Endothelial cell of umbilical vein (primary cell): ENCODE results near the gene ST3GAL5. TPM values are rescaled to one million over a fixed set of nuclear protein-coding genes. Genes with fewer than 3 reads are reported as not detected.

Experiments used
- BruUV-seq: library from RNA; stranded (reverse); fragments of 400-500 nt; replicated peaks from 2 replicates; lab custom pipeline; 2021; lab: Mats Ljungman, UMichigan
- CTCF ChIA-PET: fragments of 300-600, 350-600 bp; sonication (Branson Sonifier 250); formaldehyde crosslinking; loops from one replicate; lab custom pipeline; 2021; ENCODE audit warnings: antibody characterized with exemption, inconsistent platforms; lab: Charles Lee
- POLR2A ChIA-PET: fragments of 300-600, 350-600 bp; sonication (Branson Sonifier 250); formaldehyde crosslinking; loops from one replicate; lab custom pipeline; 2021; ENCODE audit warnings: antibody characterized with exemption, inconsistent platforms; lab: Charles Lee
- DNase-seq: peaks from one replicate; pipeline ENCODE4 v3.0.0-alpha.2; 2011; ENCODE audit warnings: low read depth, low spot score
- FAIRE-seq: peaks from 2 replicates; lab custom pipeline; 2011; peaks lifted over from hg19 to GRCh38; lab: Jason Lieb, UNC
- H2AFZ ChIP-seq: 2 replicates; pipeline ENCODE4 v1.6.0; 2012; ENCODE audit warnings: low read depth, low read length, control low read depth, inconsistent platforms
- H3K27ac ChIP-seq: 2 replicates; pipeline ENCODE4 v1.5.1; 2011; ENCODE audit warnings: low read depth, mild to moderate bottlenecking, control low read depth, low read length, moderate library complexity; ENCODE audit not compliant: insufficient read depth
- H3K27me3 ChIP-seq, 2 experiments: 2 replicates each; pipeline versions ENCODE4 v1.6.0 to v1.6.1; 2011; ENCODE audit warnings: low read length in 2 of 2, mixed read lengths in 1 of 2; ENCODE audit not compliant: control insufficient read depth in 2 of 2, insufficient read depth in 2 of 2
- H3K36me3 ChIP-seq, 2 experiments: 2 replicates in 1 of 2; 3 replicates in 1 of 2; pipeline ENCODE4 v1.5.1; 2011; ENCODE audit warnings: low read length in 2 of 2, mild to moderate bottlenecking in 1 of 2, moderate library complexity in 1 of 2; ENCODE audit not compliant: control insufficient read depth in 2 of 2, insufficient read depth in 2 of 2; ENCODE audit errors: extremely low read depth in 1 of 2
- H3K4me1 ChIP-seq: 3 replicates; pipeline ENCODE4 v1.5.1; 2011; ENCODE audit warnings: mild to moderate bottlenecking, low read length; ENCODE audit not compliant: control insufficient read depth, insufficient read depth; ENCODE audit errors: extremely low read depth
- H3K4me2 ChIP-seq: 2 replicates; pipeline ENCODE4 v1.6.1; 2011; ENCODE audit warnings: low read length, control low read depth, mixed read lengths; ENCODE audit not compliant: insufficient read depth
- H3K4me3 ChIP-seq, 3 experiments: fragments of 200-600 bp in 1 of 3; sonication (generic), shearing (Covaris generic) in 1 of 3; replicated peaks in 1 of 3; 2 replicates each; pipeline ENCODE4 v1.5.1; 2011 to 2016; ENCODE audit warnings: control low read depth in 3 of 3, low read length in 3 of 3, mild to moderate bottlenecking in 2 of 3, inconsistent platforms in 1 of 3, low read depth in 1 of 3, moderate library complexity in 1 of 3; ENCODE audit not compliant: insufficient read depth in 1 of 3
- H3K79me2 ChIP-seq: 2 replicates; pipeline ENCODE4 v1.6.0; 2012; ENCODE audit warnings: low read length, inconsistent platforms; ENCODE audit not compliant: control insufficient read depth, insufficient read depth
- H3K9ac ChIP-seq: replicated peaks from 2 replicates; pipeline ENCODE3; 2011; ENCODE audit warnings: low read length, control low read depth; ENCODE audit not compliant: insufficient read depth; ENCODE audit errors: extremely low read depth
- H3K9me1 ChIP-seq: replicated peaks from 3 replicates; pipeline ENCODE4 v1.6.0; 2011; ENCODE audit warnings: mild to moderate bottlenecking, low read length; ENCODE audit not compliant: control insufficient read depth, insufficient read depth; ENCODE audit errors: extremely low read depth
- H3K9me3 ChIP-seq: replicated peaks from 2 replicates; pipeline ENCODE4 v1.5.1; 2012; ENCODE audit warnings: low read length, inconsistent platforms; ENCODE audit not compliant: control insufficient read depth, insufficient read depth
- H4K20me1 ChIP-seq: replicated peaks from 2 replicates; pipeline ENCODE3; 2011; ENCODE audit warnings: mild to moderate bottlenecking, low read length; ENCODE audit not compliant: control insufficient read depth, insufficient read depth; ENCODE audit errors: extremely low read depth
- CTCF ChIP-seq, 2 donors: IDR thresholded peaks; 1 replicate in 1 of 2; 2 replicates in 1 of 2; pipeline ENCODE4 v1.5.1; 2011; ENCODE audit warnings: low read length in 2 of 2, mild to moderate bottlenecking in 2 of 2, moderate library complexity in 2 of 2, control low read depth in 1 of 2, inconsistent platforms in 1 of 2, low read depth in 1 of 2; ENCODE audit not compliant: insufficient read depth in 1 of 2; ENCODE audit errors: extremely low read depth in 1 of 2
- EZH2 ChIP-seq: IDR thresholded peaks from 2 replicates; pipeline ENCODE4 v1.6.1; 2012; ENCODE audit warnings: borderline replicate concordance, low read depth, mild to moderate bottlenecking, moderate library complexity, low read length, inconsistent platforms; ENCODE audit not compliant: severe bottlenecking
- FOS ChIP-seq: IDR thresholded peaks from 2 replicates; pipeline ENCODE4 v1.6.1; 2011; ENCODE audit warnings: mild to moderate bottlenecking, low read length, moderate library complexity, borderline replicate concordance; ENCODE audit not compliant: insufficient read depth
- GATA2 ChIP-seq: IDR thresholded peaks from 2 replicates; pipeline ENCODE4 v1.7.0; 2011; ENCODE audit warnings: low read depth, mild to moderate bottlenecking, moderate library complexity, mixed read lengths, low read length; ENCODE audit not compliant: insufficient read length, insufficient read depth
- JUN ChIP-seq: IDR thresholded peaks from 2 replicates; pipeline ENCODE4 v1.6.1; 2011; ENCODE audit warnings: borderline replicate concordance, low read depth; ENCODE audit not compliant: insufficient read length, insufficient read depth
- MAX ChIP-seq: IDR thresholded peaks from 2 replicates; pipeline ENCODE4 v1.6.1; 2011; ENCODE audit not compliant: insufficient read depth, insufficient read length
- MYC ChIP-seq: IDR thresholded peaks from one replicate; pipeline ENCODE4 v1.6.1; 2011; ENCODE audit warnings: mild to moderate bottlenecking, low read depth, low read length
- POLR2A ChIP-seq: IDR thresholded peaks from 2 replicates; pipeline ENCODE4 v1.6.1; 2012; ENCODE audit warnings: low read depth, mild to moderate bottlenecking, control low read depth, low read length
- POLR2AphosphoS5 ChIP-seq: IDR thresholded peaks from 2 replicates; pipeline ENCODE4 v1.6.1; 2012; ENCODE audit warnings: low read depth, mild to moderate bottlenecking, control low read depth, low read length, moderate library complexity; ENCODE audit not compliant: insufficient read depth
- dilution Hi-C: fragments of 300-500 bp; cut with MboI; formaldehyde crosslinking; loops from one replicate; pipeline ENCODE4 v1.15.0; 2019; ENCODE audit warnings: low sequenced_read_pairs; ENCODE audit not compliant: extremely low pct_ligation_motif_present
- intact Hi-C: fragments of 100-400 bp; cut with micrococcal nuclease; formaldehyde crosslinking; loops from one replicate; pipeline ENCODE4 v1.10.0; 2022
- polyA plus RNA-seq, 4 experiments: library from polyadenylated mRNA; depleted of rRNA in 3 of 4; stranded (reverse) in 3 of 4; unstranded in 1 of 4; fragments of >200 nt; gene quantifications; 2 replicates each; pipeline versions ENCODE4 v1.2.1 to v1.2.3, GENCODE V29; 2011 to 2012; ENCODE audit warnings: missing spikeins in 1 of 4
- total RNA-seq: library from RNA; stranded (reverse); gene quantifications from 2 replicates; pipeline ENCODE4 v1.2.3, GENCODE V29; 2021

The ST3GAL5 gene
- total and polyA plus RNA-seq, 2 donors (not counting 3 experiments of a cell fraction or from before 2014, with no cell fraction given), result 9.5 to 16.0 TPM

- H3K4me2 ChIP-seq, result no peak overlapping the region
- ChIA-PET CTCF (interaction anchor here (0.5 to 4.1 kb wide), 10 partner anchors 8 to 216 kb away, joined by 3 to 29 read pairs (median 4); partner anchors contain the start of gene ST3GAL5), POLR2A (interaction anchor here (0.5 to 1.2 kb wide), 2 partner anchors 52 to 150 kb away, joined by 3 to 4 read pairs; no protein-coding TSS in a partner anchor)
- TF ChIP-seq POLR2AphosphoS5 (peak; percentile 49), MYC (no peak), FOS (peak; percentile 70)
- no peaks in the 10 kb centered on the region for H4K20me1 ChIP-seq
- H3K4me3 ChIP-seq, result no peak overlapping the region
- no peaks in the 10 kb centered on the region for H3K27me3 ChIP-seq
- no TSS peak for BruUV-seq
- no peak overlapping the region for H3K9ac ChIP-seq
- DNase-seq, result peak; percentile 58
- no peaks in the 10 kb centered on the region for H3K9me3 ChIP-seq
- H3K27ac ChIP-seq, result peak overlapping the region; percentile 8
- no peaks in the 10 kb centered on the region for H3K36me3 ChIP-seq
- H3K79me2 ChIP-seq, result no peaks in the 10 kb centered on the region
- H2AFZ ChIP-seq, result no peak overlapping the region
- intact Hi-C loops, result no loop called here
- peak; percentile 91 for FAIRE-seq
- H3K4me1 ChIP-seq, result peaks cover 12% of the 10 kb centered on the region
- dilution Hi-C loops, result no loop called here
- H3K9me1 ChIP-seq, result no peaks in the 10 kb centered on the region
Measured at GRCh38 chr2:85878719-85879370, 9.9 kb downstream of the ST3GAL5 start.

- dilution Hi-C loops, result no loop called here
Measured at GRCh38 chr2:85875350-85876050, 13.3 kb downstream of the ST3GAL5 start.

More at GRCh38 chr2:85875350-85876050, 13.3 kb downstream of the ST3GAL5 start:
- Histone ChIP-seq H3K4me2 (no peak overlapping the region), H3K4me3 (no peak overlapping the region), H3K79me2 (no peaks in the 10 kb centered on the region), H2AFZ (no peak overlapping the region), H3K36me3 (no peaks in the 10 kb centered on the region), H4K20me1 (no peaks in the 10 kb centered on the region), H3K27ac (no peak overlapping the region), H3K9me1 (no peaks in the 10 kb centered on the region), H3K4me1 (peaks cover 12% of the 10 kb centered on the region), H3K9me3 (no peaks in the 10 kb centered on the region), H3K27me3 (no peaks in the 10 kb centered on the region), H3K9ac (no peak overlapping the region)
- ChIA-PET CTCF (interaction anchor here (0.7 to 2.7 kb wide), 4 partner anchors 11 to 48 kb away, joined by 3 to 10 read pairs (median 4); partner anchors contain the start of gene ST3GAL5), POLR2A (no interaction called here)
- no peak for DNase-seq
- intact Hi-C loops, result no loop called here
- FAIRE-seq, result no peak
- TF ChIP-seq MYC (no peak), POLR2AphosphoS5 (no peak), FOS (no peak), GATA2 (no peak), MAX (no peak), EZH2 (no peak), POLR2A (no peak), JUN (no peak), CTCF (IDR thresholded peaks at IDR 0.05; ENCODE audit: extremely low read depth in 1 of 2, insufficient read depth in 1 of 2, low read depth in 1 of 2, low read length in 2 of 2) (no peak)
- BruUV-seq, result no TSS peak
